NCI-H69 (cell line): ENCODE data around the gene CLN6.

Experiments
- DNase-seq: peaks from one replicate; lab custom pipeline; 2025; lab: John Stamatoyannopoulos, UW

Gene CLN6

DNA sequence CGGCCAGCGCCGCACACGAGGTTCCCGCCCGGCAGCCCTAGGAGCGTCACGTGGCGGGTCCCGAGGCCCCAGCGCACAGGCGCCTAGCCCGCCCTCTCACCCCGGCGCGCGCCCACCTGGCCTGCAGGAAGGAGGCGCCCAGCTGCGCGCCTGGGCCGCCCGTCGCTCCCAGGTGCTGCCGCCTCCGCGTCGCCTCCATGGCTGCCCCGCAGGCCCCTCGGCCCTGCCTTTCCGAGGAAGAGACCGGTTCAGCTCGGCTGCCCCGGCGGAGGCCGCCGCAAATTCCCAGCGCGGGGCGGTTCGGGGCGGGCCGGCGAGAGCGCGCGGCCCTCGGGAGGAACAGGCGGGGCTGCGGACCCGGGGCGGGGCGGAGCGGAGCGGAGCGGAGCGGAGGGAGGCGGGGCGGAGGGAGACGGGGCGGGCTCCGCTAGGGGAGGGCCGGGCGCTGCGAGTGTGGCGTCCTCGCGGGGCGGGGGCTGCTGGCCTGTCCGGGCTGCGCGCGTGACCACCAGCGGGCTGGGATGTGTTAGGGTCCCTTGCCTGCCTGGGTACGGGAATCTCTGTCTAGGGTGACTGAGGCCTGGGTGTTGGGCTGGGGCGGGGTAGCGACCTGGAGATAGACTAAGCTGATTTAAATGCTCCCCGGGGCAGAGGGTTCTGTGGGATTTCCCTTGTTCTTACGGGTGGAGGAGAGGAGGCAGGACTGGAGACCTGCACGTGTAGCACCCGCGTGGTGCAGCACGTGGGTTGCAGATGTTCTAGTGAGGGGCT is at the start of gene CLN6:
TSS of gene CLN6 (minus strand) at position 343 of the 771 bp plus-strand sequence. CDS start at position 199, 144 bp downstream.
- DNase-seq: peak; percentile 86

DNA sequence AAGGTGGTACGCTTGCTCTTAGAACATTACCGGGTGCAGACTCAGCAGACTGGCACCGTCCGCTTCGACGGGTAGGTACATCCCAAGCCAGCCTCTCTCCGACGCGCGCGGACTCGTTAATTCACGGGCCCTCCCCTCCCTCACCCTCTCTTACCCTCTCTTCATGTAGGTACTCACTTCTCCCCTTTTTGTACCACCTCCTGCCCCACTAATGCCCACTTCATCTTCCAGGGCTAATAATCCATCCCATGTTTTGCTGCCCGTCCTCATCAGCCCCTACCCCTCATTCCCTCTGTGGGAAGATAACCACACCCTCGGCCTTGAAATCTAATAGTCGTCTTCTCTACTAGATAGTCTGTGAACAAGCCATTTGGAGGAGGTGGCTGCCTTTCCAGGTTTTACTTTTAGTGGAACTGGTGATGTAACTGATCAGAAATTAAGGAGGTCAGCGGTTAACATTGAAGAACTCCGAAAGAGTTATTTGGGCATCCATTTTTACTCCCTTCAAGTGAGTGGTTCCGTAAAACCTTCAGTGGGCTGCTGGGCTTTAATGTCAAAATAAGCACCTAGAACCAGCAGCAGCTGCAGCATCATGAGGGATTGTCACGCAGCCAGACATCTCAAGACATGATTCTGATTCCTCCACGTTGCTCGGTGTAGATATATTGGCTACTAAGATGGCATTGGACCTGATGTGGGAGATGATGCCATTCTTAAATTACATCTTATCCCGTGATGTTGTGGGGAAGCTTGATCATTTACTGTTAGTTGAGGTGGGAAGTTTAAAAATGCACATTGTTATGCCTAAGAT is 49.3 kb upstream of the CLN6 start:
- DNase-seq: peak; percentile 78

DNA sequence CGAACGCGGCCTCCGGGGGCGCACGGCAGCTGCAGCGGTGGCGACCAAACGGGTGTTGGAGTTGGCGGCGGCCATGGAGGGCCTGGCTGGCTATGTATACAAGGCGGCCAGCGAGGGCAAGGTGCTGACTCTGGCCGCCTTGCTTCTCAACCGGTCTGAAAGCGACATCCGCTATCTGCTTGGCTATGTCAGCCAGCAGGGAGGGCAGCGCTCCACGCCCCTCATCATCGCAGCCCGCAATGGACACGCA is 48.7 kb upstream of the CLN6 start:
- no peak for DNase-seq

DNA sequence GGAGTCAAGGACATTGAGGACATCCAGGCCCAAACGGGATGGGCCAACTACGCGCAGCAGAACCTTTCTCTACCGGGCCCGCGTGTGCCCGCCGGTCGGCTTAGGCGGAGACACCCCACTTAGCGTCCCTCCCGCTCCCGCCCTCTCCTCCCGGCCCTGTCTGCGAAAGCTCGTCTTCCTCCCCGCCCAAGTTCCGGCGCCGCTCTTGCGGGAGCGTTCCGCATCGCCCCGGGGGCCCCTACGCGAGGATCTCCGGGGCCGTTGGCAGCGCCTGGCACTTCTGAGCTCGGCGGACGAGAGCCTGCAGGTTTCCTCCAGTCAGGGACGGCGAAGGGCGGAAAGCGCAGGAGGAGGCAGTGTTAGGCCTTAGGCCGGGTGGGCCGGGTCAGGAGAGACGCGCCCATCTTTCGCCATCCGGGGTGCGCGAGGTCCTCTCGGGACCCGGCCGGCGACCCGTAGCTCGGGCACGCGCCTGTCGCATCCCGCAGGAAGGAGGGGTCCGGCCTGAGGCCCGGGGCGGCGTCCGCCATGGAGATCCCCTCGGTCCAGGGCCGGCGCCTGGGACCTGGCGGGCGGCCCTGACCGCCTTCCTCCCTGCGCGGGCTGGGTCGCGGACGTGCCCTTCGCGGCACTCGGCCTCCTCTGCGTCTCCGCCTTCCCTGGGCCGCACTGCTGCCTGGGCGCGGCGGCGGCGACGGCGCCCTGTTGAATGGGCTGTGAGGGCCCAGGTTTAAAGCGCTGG is 48.2 kb upstream of the CLN6 start, which contains the start of gene FEM1B:
TSS of gene FEM1B (plus strand) at position 143 of the 742 bp plus-strand sequence. CDS start 673 bp downstream, outside the sequence.
- DNase-seq: peak; percentile 91

DNA sequence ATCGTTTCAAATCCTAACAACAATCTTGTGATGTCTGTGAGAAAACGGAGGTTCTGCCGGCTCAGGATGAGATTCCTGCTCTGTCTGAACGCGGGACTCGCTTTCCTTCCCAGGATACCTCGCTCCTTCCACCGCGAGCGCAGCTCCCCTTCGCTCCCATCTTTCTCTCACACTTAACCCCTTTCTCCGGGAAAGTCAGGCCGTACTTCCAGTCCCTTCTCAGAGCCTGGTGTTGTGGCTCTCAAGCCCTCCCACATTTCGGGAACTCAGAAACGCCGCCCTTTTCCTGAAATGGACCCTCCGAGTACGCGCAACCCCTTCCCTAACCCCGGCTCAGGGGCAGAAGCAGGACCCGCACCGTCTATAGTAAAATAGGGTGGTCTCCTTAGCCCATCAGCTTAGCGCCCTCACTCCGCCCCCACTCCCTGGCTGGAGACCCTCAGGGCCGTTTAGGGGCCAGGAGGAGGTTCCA is 47.6 kb upstream of the CLN6 start:
- peak; percentile 70 for DNase-seq

DNA sequence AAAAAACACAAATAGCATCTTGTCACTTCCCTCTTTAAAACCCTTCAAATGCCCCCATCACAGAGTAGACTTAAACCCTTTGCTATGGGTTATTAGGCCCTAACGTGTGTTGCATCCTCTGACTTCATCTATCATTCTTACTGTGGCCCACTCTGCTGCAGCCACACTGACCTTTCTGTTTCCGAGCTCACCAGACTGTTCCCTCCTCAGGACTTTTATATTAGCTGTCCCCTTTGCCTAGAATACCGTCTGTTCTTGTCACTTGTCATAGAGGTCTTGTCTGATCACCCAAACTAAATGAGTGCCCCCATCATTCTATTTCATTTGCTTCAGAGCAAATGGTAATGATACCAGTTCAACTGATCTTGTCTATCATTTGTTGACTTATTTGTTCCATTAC is 47.1 kb upstream of the CLN6 start:
- DNase-seq: no peak

DNA sequence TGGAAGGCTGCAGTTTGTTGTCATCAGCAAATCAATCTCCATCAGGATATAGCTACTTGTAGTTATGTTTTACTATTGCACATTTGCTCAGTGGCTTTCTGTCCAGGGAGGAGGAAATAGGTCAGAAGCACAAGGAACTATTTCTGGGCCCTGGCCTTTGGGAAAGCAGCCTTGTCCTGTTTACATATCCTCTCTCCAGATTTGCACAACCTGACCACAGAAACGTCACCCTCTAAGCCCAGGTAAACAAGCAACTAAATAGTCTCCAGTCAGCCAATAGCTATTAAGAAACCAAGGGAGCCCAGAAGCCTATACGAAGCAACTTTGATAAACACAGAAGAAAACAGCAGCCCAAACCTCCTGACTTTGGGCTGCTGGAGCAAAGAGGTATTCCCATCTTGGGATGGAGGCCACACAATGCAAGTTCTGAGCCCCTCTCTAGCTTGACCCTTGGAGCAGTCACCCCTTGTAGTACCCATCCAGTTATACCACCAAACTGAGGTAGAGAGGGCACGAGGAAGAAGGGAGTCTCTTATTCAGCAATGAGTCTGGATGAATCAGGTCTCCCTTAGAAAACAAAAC is 45.7 kb upstream of the CLN6 start:
- DNase-seq: no peak

DNA sequence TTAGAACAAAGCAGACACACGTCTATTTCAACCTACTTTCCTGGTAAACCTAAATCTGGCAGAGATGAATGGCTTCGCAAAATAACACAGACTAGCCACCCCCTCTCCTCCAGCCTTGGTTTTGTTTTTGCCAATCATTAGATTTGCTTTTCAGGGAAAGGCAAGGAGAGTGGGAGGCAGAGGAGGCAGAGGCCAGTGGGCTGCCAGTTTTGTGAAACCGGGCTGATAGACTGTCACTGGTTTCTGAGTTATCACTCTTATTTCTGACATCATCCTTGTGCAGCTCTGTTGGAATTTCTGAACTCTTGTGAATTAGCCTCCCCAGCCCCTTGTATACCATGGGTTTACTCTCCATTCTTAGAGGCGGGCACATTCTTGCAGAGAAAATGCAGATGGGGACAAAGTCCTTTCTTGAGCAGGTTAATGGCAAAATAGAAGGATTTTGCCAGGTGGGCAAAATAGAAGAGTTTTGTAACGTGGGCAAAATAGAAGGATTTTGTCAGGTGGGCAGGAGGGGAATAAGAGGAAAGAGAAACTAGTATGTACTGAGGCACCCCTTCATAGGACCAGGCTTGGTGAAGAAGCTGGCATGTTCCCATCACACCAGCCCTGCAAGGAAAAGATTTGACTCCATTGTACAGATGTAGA is 44.8 kb upstream of the CLN6 start:
- no peak for DNase-seq

DNA sequence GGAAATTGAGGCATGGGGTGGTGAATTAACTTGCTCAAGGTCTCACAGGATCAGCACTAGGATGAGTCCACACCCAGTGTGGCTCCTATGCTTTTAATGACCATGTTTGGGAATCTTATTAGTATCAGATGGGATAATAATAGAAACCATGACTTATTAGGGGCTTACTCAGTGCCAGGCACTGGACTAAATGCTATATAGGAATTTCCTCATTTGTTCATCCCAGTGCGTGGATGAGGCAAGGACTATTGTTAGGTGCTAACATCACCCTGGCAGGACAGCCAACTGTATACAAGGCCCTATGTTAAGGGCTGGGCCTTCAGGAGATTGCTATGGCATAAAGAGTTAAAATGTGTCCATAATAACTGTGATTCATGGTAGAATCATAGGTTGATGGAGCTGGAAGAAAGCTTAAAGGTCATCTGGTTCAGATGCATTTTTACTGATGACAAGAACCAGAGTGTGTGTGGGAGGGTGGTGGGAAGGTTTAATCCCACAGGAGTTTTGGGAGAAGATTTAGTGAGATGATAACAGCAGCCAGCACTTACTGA is 43.3 kb upstream of the CLN6 start:
- DNase-seq: no peak

DNA sequence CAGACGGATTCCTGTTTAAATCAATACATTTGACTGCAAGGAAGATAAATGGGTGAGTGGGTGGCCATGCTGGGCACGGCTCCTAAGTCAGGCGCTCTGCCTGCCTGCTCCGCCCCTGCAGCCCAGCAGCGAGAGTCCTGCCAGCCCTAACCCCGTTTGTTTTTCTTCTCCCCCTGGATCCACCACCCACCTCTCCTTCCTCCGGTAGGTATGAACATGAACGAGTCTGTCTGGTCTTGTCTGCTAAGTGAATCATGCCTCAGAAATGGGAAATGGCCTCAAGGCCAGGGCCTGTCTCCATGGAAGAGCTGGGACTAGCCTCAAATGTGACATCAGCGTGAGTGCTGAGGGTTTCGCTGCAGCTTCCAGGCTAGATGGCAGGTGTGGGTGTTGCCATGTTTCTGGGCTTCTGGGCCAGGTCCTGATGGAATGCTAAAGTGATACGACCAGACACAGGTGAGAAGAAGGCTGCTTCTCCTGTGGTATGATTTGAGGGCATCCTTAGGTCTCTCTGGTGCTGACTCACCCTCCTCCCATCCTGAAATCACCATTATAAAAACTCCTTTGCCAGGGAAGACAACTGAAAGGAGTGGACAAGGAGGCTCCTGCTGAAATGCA is 42.4 kb upstream of the CLN6 start:
- peak; percentile 27 for DNase-seq

DNA sequence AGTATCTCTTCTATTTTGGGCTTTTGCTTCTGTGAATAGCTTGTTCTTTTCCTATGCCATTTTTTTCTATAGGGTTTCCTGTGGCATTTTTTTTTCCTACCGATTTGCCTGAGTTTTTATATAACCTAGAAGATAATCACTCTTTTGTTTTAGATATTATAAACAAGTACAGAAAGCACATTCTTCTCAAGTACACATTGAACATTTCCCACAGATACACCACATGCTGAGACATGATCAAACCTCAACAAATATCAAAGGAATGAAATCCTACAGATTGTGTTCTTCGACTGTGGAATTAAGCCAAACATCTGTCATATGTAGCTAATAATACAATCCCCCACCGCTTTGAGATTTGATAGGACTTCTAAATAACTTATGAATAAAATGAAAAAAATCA is 38.9 kb upstream of the CLN6 start:
- DNase-seq: no peak

DNA sequence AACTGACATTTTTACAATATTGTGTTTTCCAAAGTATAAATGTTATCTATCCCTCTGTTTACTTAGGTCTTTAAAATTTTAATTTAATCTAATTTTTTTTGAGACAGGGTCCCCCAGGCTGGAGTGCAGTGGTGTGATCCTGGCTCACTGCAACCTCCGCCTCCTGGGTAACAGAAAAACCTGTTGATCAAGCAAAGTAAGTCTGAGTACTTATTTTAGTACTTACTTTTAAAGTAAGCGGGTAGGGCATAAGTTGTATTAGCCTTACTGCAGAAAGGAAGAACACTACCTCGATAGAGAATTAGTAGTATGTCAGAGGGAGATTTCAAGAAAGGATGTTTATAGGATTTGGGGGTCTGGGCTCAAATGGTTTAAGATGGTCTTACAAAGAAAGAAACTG is 36.1 kb upstream of the CLN6 start:
- no peak for DNase-seq

DNA sequence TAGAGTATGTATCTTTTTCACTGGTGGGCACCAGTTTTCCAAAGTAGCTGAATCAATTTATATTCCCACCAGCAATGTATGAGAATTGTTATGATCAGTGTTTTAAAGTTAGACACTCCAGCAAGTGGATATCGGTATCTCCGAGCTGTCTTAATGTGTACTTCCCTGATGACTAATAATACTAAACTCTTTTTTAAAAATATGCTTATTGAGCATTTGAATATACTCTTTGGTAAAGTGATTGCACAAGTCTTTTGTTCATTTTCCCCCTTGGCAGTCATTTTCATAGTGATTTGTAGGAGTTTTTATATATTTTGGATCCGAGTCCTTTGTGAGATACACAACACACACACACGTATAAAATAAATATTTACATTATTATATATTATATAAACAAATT is 35.6 kb upstream of the CLN6 start:
- no peak for DNase-seq

DNA sequence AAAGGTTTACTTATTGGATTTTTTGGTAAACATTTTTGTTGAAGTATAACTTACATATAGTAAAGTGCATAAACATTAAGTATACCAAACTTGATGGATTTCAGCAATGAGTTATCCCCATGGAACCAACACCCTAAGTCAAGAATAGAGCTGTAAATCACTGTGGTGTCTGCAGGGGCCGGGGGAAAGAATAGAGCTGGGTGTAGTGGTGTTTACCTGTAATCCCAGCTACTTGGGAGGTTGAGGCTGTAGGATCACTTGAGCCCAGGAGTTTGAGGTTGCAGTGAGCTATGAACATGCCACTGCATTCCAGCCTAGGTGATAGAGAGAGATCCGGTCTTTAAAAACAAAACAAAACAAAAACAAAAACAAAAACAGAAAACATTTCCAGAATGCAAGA is 34.8 kb upstream of the CLN6 start:
- no peak for DNase-seq

DNA sequence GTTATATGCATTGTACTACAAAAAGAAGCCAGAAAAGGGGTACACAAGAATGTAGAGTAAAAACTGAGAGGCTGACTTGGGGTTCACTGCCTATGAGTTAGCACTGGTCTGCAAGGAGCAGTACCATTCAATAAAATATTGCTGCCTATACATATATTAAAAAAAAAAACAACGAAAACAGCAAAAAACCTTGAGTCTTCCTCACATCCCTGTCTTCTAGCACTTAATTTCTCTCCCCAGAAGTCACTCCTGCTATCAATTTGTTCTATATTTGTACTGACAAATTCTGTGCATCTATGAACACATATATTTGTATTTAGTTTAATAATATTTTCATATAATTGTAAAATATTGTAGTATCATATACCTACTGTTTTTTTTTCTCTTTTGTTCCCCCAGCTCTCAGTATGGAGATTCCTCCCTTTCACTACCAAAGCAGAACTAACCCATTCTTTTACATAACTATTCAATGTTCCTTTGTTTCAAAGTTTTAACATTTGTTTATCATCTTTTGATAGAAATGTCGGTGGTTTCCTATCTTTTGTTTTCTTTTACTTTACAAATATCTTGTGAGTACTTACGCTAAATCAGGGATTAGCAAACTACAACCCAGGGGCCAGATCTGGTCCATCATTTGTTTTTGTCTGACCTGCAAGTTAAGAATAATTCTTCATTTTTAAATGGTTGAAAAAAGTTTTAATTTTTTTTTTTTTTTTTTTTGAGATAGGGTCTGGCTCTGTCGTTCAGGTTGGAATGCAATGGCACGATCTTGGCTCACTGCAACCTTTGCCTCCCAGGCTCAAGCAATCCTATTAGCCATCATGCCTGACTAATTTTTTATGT is 33.2 kb upstream of the CLN6 start:
- DNase-seq: no peak

DNA sequence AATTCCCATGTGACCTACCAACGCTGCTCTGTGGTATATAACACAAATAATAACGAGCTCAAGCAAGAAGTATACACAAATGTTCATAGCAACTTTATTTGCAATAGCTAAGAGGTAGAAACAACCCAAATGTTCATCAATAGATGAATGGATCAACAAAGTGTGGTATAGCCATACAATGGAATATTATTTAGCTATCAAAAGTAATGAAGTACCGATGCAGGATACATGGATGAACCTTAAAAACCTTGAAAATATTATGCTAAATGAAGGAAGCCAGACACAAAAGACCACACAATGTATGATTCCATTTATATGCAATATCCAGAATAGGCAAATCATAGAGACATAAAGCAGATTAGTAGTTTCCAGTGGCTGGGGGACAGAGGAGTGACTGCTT is 32.5 kb upstream of the CLN6 start:
- DNase-seq: no peak

DNA sequence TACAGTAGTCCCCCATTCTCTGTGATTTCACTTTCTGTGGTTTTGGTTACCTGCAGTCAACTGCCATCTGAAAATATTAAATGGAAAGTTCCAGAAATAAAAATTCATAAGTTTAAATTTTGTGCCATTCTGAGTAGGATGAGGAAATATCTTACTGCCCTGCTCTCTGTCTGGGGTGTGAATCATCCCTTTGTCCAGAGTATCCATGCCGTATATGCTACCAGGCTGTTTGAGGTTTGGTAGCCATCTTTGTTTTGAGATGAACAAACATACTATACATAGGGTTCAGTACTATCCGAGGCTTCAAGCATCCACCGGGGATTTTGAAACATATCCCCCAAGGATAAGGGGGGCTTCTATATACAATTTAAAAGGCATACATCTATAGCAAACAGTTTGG is 31.7 kb upstream of the CLN6 start:
- no peak for DNase-seq

DNA sequence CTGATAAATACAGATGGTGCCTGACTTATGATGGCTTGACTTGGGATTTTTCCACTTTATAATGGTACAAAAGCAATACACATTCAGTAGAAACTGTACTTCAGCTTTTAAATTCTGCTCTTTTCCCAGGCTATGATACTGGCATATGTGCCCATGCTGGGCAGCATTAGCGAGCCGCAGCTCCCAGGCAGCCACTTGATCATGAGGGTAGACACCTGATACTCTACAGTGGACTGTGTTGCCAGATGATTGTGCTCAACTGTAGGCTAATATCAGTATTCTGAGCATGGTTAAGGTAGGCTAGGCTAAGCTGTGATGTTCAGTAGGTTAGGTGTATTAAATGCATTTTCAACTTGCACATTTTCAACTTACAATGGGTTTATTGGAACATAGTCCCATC is 30.4 kb upstream of the CLN6 start:
- DNase-seq: peak; percentile 8

DNA sequence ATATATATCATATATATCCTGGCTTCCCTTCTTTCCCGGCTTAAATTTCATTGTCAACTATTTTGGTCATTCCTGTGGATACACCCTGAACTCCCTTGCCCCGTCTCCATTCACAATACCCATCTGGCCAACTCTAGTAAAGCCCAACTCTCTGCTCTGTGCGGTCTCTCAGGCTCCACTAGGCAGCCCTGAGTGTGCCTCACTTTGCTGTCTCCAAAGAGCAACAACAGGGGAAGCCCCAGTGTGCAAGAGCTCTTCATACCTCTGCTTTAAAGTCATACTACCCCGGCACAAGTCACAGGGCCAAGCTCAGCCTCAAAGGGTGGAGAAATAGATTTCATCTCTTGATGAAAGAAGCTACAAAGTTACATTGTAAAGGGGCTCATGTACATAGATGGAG is 29.2 kb upstream of the CLN6 start:
- no peak for DNase-seq
